Fibroblast of mammary gland (primary cell): ENCODE results near the gene DPY19L1.

Experiments used
- DNase-seq: peaks from one replicate; pipeline ENCODE4 v3.0.0-alpha.2; 2010; ENCODE audit warnings: low read depth
- H3K4me3 ChIP-seq: 2 replicates; pipeline ENCODE4 v1.5.1; 2011; ENCODE audit warnings: low read depth, mild to moderate bottlenecking, low read length, moderate library complexity; ENCODE audit not compliant: control insufficient read depth
- CTCF ChIP-seq: conservative IDR thresholded peaks from 2 replicates; pipeline ENCODE4 v1.5.1; 2011; ENCODE audit warnings: low read depth, low read length, inconsistent platforms; ENCODE audit not compliant: control insufficient read depth, insufficient read depth

Gene DPY19L1

GRCh38 chr7:35021445-35021844 lies 15.8 kb downstream of the DPY19L1 start:
- TF ChIP-seq CTCF = no peak

GRCh38 chr7:35019801-35020200 lies 17.5 kb downstream of the DPY19L1 start:
- no peak overlapping the region for H3K4me3 ChIP-seq
- TF ChIP-seq CTCF = no peak
- no peak for DNase-seq

More at GRCh38 chr7:35021445-35021844, 15.8 kb downstream of the DPY19L1 start:
- no peak for DNase-seq
- no peak overlapping the region for H3K4me3 ChIP-seq

- no peak overlapping the region for H3K4me3 ChIP-seq
- TF ChIP-seq CTCF = no peak
- DNase-seq = no peak
Measured at GRCh38 chr7:35019179-35019729, 18.0 kb downstream of the DPY19L1 start.

- DNase-seq = no peak
- TF ChIP-seq CTCF = no peak
- H3K4me3 ChIP-seq = no peak overlapping the region
Measured at GRCh38 chr7:35015346-35015859, 21.9 kb downstream of the DPY19L1 start.

GRCh38 chr7:35012160-35012559 lies 25.1 kb downstream of the DPY19L1 start:
- no peak for DNase-seq
- no peak overlapping the region for H3K4me3 ChIP-seq
- no peak for TF ChIP-seq CTCF

GRCh38 chr7:35011085-35011484 lies 26.2 kb downstream of the DPY19L1 start:
- no peak for TF ChIP-seq CTCF
- H3K4me3 ChIP-seq = no peak overlapping the region
- no peak for DNase-seq

GRCh38 chr7:35007768-35008167 lies 29.5 kb downstream of the DPY19L1 start:
- no peak for DNase-seq
- no peak overlapping the region for H3K4me3 ChIP-seq
- no peak for TF ChIP-seq CTCF
